ENCODE results near the gene BEND6. TPM values are rescaled to one million over a fixed set of nuclear protein-coding genes. Genes with fewer than 3 reads are reported as not detected.

The BEND6 gene
- total and polyA plus RNA-seq, 2 of the 4 experiments (the other 2 are of a cell fraction), result 4.1 to 9.7 TPM

DNA sequence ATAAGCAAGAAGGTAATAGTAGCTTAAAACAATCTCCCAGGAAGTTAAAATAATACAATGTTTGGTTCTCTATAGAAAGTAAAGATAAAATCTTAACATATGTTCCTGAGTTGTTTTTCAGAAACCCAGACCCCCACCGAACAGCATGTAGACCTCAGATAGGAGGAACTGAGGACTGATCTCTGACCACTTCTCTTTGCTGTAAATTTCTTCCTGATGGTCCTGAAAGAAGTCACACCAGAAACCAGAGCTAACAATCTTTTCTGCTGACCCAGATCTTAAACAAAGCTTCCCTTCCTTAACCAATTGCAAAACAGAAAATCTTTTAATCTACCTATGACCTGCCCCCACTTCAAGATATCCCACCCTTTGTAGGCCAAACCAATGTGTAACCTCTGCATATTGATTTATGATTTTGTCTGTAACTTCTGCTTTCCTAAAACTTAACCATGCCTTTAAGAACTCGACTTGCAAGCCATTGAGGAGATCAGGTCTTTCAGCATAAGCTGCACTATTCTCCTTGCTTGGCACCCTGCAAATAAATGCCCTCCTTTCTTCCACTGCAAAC lies 21.9 kb upstream of the BEND6 start (continued):
- TF ChIP-seq RCOR1 (IDR thresholded peaks at IDR 0.05; ENCODE audit: insufficient replicate concordance, low read length), result no peak
- TF ChIP-seq BHLHE40 (IDR thresholded peaks at IDR 0.05; ENCODE audit: low read depth, low read length), result no peak
- no peak for TF ChIP-seq RFX5 (IDR thresholded peaks at IDR 0.05; ENCODE audit: low read depth, low read length)
- TF ChIP-seq MAFK (IDR thresholded peaks at IDR 0.05; ENCODE audit: low read depth, low read length), result no peak

DNA sequence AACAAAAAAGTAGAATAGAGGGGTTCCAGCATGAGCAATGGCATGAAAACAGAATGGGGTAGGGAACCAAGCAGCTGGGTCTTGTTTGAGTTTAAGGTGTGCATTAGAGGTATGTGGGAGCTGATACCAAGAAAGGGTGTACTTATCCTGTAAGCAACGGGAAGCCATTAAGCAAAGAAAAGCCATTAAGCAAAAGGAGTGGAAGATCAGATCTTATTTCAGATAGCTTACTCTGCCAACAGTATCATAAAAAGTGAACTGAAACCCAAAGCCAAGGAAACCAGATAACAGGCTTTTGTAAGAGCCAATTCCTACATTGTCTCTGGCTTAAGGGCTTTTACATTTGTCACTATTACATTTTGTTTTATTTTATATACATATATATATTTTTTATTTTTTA lies 21.3 kb upstream of the BEND6 start:
- ChIA-PET POLR2A (ENCODE audit: unreplicated experiment) (no interaction called here), CTCF (interaction anchor here (1.4 kb wide), 1 partner anchor 22 kb away, joined by 3 read pairs; the partner anchor contains the start of gene BEND6)
- no peak overlapping the region for H2AK9ac ChIP-seq (replicated peaks; ENCODE audit: low read depth, low read length, poor library complexity)
- H2BK5ac ChIP-seq (ENCODE audit: low read depth, low read length, poor library complexity, severe bottlenecking), result no peak overlapping the region
- no peak overlapping the region for H2BK15ac ChIP-seq (ENCODE audit: low read depth, low read length)
- no peak for DNase-seq
- intact Hi-C loops (cut with micrococcal nuclease) (no loop called here), dilution Hi-C loops (cut with HindIII; ENCODE audit: low sequenced_read_pairs, unreplicated experiment) (no loop called here), in situ Hi-C loops (cut with MboI; ENCODE audit: low sequenced_read_pairs) (no loop called here)
- no peak overlapping the region for H3K23ac ChIP-seq (ENCODE audit: low read depth, low read length)
- H3K4me3 ChIP-seq (ENCODE audit: insufficient read depth, low read depth, low read length), result no peak overlapping the region
- H2BK20ac ChIP-seq (ENCODE audit: low read depth, low read length), result no peak overlapping the region
- H2AFZ ChIP-seq (replicated peaks; ENCODE audit: low read length, poor library complexity), result no peak overlapping the region
- H4K20me1 ChIP-seq (ENCODE audit: insufficient read depth, low read length), result no peaks in the 10 kb centered on the region
- BruUV-seq (replicated peaks), result no TSS peak
- H3K4me2 ChIP-seq (ENCODE audit: low read depth, low read length), result no peak overlapping the region
- no peak overlapping the region for H3K27ac ChIP-seq (ENCODE audit: insufficient read depth, low read length)
- ATAC-seq (ENCODE audit: low read depth), result no peak
- no peaks in the 10 kb centered on the region for H3K9me3 ChIP-seq (ENCODE audit: control insufficient read depth, insufficient read depth, low read length)
- H3K18ac ChIP-seq (ENCODE audit: low read depth, low read length), result no peak overlapping the region
- no peak overlapping the region for H4K8ac ChIP-seq (ENCODE audit: low read depth in 2 of 2, low read length in 2 of 2)
- no peak overlapping the region for H2BK120ac ChIP-seq (ENCODE audit: low read depth, low read length)
- H2AK5ac ChIP-seq (ENCODE audit: low read depth, low read length), result no peak overlapping the region
- H4K5ac ChIP-seq (ENCODE audit: low read depth, low read length), result no peak overlapping the region
- H3K56ac ChIP-seq (ENCODE audit: extremely low read depth, insufficient read depth, low read length), result no peak overlapping the region
- H3K9ac ChIP-seq (ENCODE audit: low read depth, low read length), result no peak overlapping the region
- no peak overlapping the region for H3K4ac ChIP-seq (ENCODE audit: low read depth, low read length)
- no peak overlapping the region for H3K14ac ChIP-seq (replicated peaks; ENCODE audit: low read depth, low read length)
- peaks cover 3% of the 10 kb centered on the region; the same call in 1 of the 2 replicates for H3K9me1 ChIP-seq (ENCODE audit: insufficient read depth, low read length)
- H3K36me3 ChIP-seq (ENCODE audit: control insufficient read depth, insufficient read depth, low read length), result peaks cover 1% of the 10 kb centered on the region; the same call in 1 of the 2 replicates
- peaks cover 8 to 15% of the 10 kb centered on the region in 2 experiments for H3K79me1 ChIP-seq (ENCODE audit: low read depth in 1 of 2, low read length in 2 of 2)
- no peaks in the 10 kb centered on the region for H3K27me3 ChIP-seq (ENCODE audit: control insufficient read depth, insufficient read depth, low read length)
- no peak overlapping the region for H4K91ac ChIP-seq (ENCODE audit: insufficient read depth, low read depth, low read length)
- WGBS, 2 experiments (ENCODE audit: extremely low coverage in 2 of 2, insufficient read length in 1 of 2), result no CpG with 5 or more reads among the region's 1 CpG
- peaks cover 3% of the 10 kb centered on the region; the same call in 1 of the 2 replicates for H3K4me1 ChIP-seq (ENCODE audit: control insufficient read depth, insufficient read depth, low read length)
- TF ChIP-seq, protein P1, sequence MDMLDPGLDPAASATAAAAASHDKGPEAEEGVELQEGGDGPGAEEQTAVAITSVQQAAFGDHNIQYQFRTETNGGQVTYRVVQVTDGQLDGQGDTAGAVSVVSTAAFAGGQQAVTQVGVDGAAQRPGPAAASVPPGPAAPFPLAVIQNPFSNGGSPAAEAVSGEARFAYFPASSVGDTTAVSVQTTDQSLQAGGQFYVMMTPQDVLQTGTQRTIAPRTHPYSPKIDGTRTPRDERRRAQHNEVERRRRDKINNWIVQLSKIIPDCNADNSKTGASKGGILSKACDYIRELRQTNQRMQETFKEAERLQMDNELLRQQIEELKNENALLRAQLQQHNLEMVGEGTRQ (IDR thresholded peaks at IDR 0.05; ENCODE audit: low read depth, low read length), result no peak
- TF ChIP-seq CHD1 (IDR thresholded peaks at IDR 0.05; ENCODE audit: low read depth, low read length) (no peak), NFE2L2 (IDR thresholded peaks at IDR 0.05; ENCODE audit: low read depth, low read length) (no peak), RCOR1 (IDR thresholded peaks at IDR 0.05; ENCODE audit: insufficient replicate concordance, low read length) (no peak), RFX5 (IDR thresholded peaks at IDR 0.05; ENCODE audit: low read depth, low read length) (no peak), FOS (IDR thresholded peaks at IDR 0.05; ENCODE audit: low read depth, low read length) (no peak), BHLHE40 (IDR thresholded peaks at IDR 0.05; ENCODE audit: low read depth, low read length) (no peak), RAD21 (IDR thresholded peaks at IDR 0.05; ENCODE audit: low read length) (no peak), MXI1 (IDR thresholded peaks at IDR 0.05; ENCODE audit: borderline replicate concordance, low read depth, low read length) (no peak), MAZ (IDR thresholded peaks at IDR 0.05; ENCODE audit: borderline replicate concordance, low read depth, low read length) (no peak)
- TF ChIP-seq, protein P2, sequence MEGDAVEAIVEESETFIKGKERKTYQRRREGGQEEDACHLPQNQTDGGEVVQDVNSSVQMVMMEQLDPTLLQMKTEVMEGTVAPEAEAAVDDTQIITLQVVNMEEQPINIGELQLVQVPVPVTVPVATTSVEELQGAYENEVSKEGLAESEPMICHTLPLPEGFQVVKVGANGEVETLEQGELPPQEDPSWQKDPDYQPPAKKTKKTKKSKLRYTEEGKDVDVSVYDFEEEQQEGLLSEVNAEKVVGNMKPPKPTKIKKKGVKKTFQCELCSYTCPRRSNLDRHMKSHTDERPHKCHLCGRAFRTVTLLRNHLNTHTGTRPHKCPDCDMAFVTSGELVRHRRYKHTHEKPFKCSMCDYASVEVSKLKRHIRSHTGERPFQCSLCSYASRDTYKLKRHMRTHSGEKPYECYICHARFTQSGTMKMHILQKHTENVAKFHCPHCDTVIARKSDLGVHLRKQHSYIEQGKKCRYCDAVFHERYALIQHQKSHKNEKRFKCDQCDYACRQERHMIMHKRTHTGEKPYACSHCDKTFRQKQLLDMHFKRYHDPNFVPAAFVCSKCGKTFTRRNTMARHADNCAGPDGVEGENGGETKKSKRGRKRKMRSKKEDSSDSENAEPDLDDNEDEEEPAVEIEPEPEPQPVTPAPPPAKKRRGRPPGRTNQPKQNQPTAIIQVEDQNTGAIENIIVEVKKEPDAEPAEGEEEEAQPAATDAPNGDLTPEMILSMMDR (conservative IDR thresholded peaks at IDR 0.05; ENCODE audit: low read depth, low read length), result no peak
- TF ChIP-seq, protein P3, sequence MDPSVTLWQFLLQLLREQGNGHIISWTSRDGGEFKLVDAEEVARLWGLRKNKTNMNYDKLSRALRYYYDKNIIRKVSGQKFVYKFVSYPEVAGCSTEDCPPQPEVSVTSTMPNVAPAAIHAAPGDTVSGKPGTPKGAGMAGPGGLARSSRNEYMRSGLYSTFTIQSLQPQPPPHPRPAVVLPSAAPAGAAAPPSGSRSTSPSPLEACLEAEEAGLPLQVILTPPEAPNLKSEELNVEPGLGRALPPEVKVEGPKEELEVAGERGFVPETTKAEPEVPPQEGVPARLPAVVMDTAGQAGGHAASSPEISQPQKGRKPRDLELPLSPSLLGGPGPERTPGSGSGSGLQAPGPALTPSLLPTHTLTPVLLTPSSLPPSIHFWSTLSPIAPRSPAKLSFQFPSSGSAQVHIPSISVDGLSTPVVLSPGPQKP (IDR thresholded peaks at IDR 0.05; ENCODE audit: borderline replicate concordance, low read depth, low read length), result no peak

Data from IMR-90 (cell line).